GM23338 (cell line): ENCODE data around the gene TRAPPC2B. TPM values are rescaled to one million over a fixed set of nuclear protein-coding genes. Genes with fewer than 3 reads are reported as not detected.

Source experiments
- ATAC-seq: fragments of 200-7000 bp; cut with Tn5 transposase; 3 replicates; pipeline ENCODE4 v1.9.1; 2020
- DNase-seq: peaks from one replicate; pipeline ENCODE4 v3.0.0-alpha.2; 2015; ENCODE audit warnings: low spot score
- H2AFZ ChIP-seq: fragments of 200-600 bp; sonication (generic); 2 replicates; pipeline ENCODE4 v1.8.0; 2016; ENCODE audit warnings: antibody characterized with exemption, mild to moderate bottlenecking, moderate library complexity
- H3F3A ChIP-seq: fragments of 200-600 bp; sonication (generic); replicated peaks from 2 replicates; pipeline ENCODE4 v1.8.0; 2017; ENCODE audit warnings: antibody characterized with exemption, mixed run types, low read depth
- H3K27ac ChIP-seq: fragments of 200-600 bp; sonication (generic); 2 replicates; pipeline ENCODE4 v1.6.1; 2016; ENCODE audit warnings: low read depth
- H3K27me3 ChIP-seq: fragments of 200-600 bp; sonication (generic); 2 replicates; pipeline ENCODE4 v1.8.0; 2016; ENCODE audit warnings: mild to moderate bottlenecking, mixed run types, moderate library complexity; ENCODE audit not compliant: insufficient read depth
- H3K36me3 ChIP-seq: fragments of 200-600 bp; sonication (generic); 2 replicates; pipeline ENCODE4 v1.8.0; 2016; ENCODE audit warnings: mild to moderate bottlenecking; ENCODE audit not compliant: insufficient read depth
- H3K4me1 ChIP-seq: fragments of 200-600 bp; sonication (generic); 2 replicates; pipeline ENCODE4 v1.8.0; 2016; ENCODE audit warnings: mild to moderate bottlenecking, moderate library complexity; ENCODE audit not compliant: insufficient read depth
- H3K4me2 ChIP-seq: fragments of 200-600 bp; sonication (generic); 2 replicates; pipeline ENCODE4 v1.7.1; 2017; ENCODE audit warnings: mixed run types
- H3K4me3 ChIP-seq: fragments of 200-600 bp; sonication (generic); 2 replicates; pipeline ENCODE4 v1.6.1; 2016; ENCODE audit warnings: mixed run types
- H3K79me2 ChIP-seq: fragments of 200-600 bp; sonication (generic); replicated peaks from 2 replicates; pipeline ENCODE4 v1.8.0; 2017; ENCODE audit warnings: mild to moderate bottlenecking; ENCODE audit not compliant: insufficient read depth
- H3K9me2 ChIP-seq: fragments of 200-600 bp; sonication (generic); 2 replicates; pipeline ENCODE4 v1.8.0; 2017; ENCODE audit not compliant: insufficient read depth
- H4K20me1 ChIP-seq: fragments of 200-600 bp; sonication (generic); replicated peaks from 2 replicates; pipeline ENCODE4 v1.8.0; 2017; ENCODE audit warnings: mild to moderate bottlenecking; ENCODE audit not compliant: insufficient read depth
- H3K27ac Mint-ChIP-seq: 2 replicates; pipeline ENCODE4 v1.8.0; 2020; ENCODE audit warnings: inconsistent platforms, mild to moderate bottlenecking, moderate library complexity, mixed read lengths
- H3K27me3 Mint-ChIP-seq: 3 replicates; pipeline ENCODE4 v1.8.0; 2022; ENCODE audit warnings: low read depth, mild to moderate bottlenecking, moderate library complexity, mixed read lengths, inconsistent platforms; ENCODE audit not compliant: insufficient read depth, poor library complexity
- H3K36me3 Mint-ChIP-seq: 3 replicates; pipeline ENCODE4 v1.8.0; 2021; ENCODE audit warnings: low read depth, mild to moderate bottlenecking, inconsistent platforms, moderate library complexity, mixed read lengths
- H3K4me1 Mint-ChIP-seq: 3 replicates; pipeline ENCODE4 v1.8.0; 2020; ENCODE audit warnings: mild to moderate bottlenecking, inconsistent platforms, mixed read lengths
- H3K4me3 Mint-ChIP-seq: 3 replicates; pipeline ENCODE4 v1.8.0; 2021; ENCODE audit warnings: moderate library complexity, mild to moderate bottlenecking, inconsistent platforms, mixed read lengths
- H3K9me3 Mint-ChIP-seq: 3 replicates; pipeline ENCODE4 v1.8.0; 2020; ENCODE audit warnings: moderate library complexity, mild to moderate bottlenecking, inconsistent platforms, mixed read lengths
- CREB1 ChIP-seq: fragments of 250-450 bp; sonication (Bioruptor Pico); IDR thresholded peaks from 2 replicates; pipeline ENCODE4 v1.5.0; 2020; ENCODE audit warnings: low read depth, mild to moderate bottlenecking, moderate library complexity
- ETS1 ChIP-seq: IDR thresholded peaks from 2 replicates; pipeline ENCODE4 v1.6.1; 2016; ENCODE audit warnings: antibody characterized with exemption
- POLR2AphosphoS5 ChIP-seq: IDR thresholded peaks from 2 replicates; pipeline ENCODE4 v1.6.1; 2016; ENCODE audit warnings: antibody characterized with exemption, low read depth
- ZNF114 ChIP-seq: fragments of 250-450 bp; sonication (Bioruptor Pico); IDR thresholded peaks from 2 replicates; pipeline ENCODE4 v1.5.0; 2020; ENCODE audit warnings: mild to moderate bottlenecking, moderate library complexity
- ZNF331 ChIP-seq: fragments of 250-450 bp; sonication (Bioruptor Pico); IDR thresholded peaks from 2 replicates; pipeline ENCODE4 v1.5.0; 2020; ENCODE audit warnings: low read depth, mild to moderate bottlenecking, moderate library complexity
- ZNF462 ChIP-seq: fragments of 250-450 bp; sonication (Bioruptor Pico); IDR thresholded peaks from 2 replicates; pipeline ENCODE4 v1.5.0; 2020; ENCODE audit warnings: mild to moderate bottlenecking, moderate library complexity
- polyA plus RNA-seq: library from polyadenylated mRNA; unstranded; fragments of >200 nt; fragmentation: Nextera tagmentation; extraction: Ambion mirVana; gene quantifications from 2 replicates; pipeline ENCODE4 v1.2.1, GENCODE V29; 2016
- total RNA-seq: library from RNA; depleted of rRNA; stranded (reverse); fragments of >200 nt; shearing (Covaris generic); gene quantifications from 2 replicates; pipeline ENCODE4 v1.2.3, GENCODE V29; 2014
- TF ChIP-seq, protein P1 (sequence below): IDR thresholded peaks from one replicate; pipeline ENCODE4 v1.6.1; 2018; ENCODE audit warnings: antibody characterized with exemption; ENCODE audit not compliant: unreplicated experiment

The TRAPPC2B gene
- total and polyA plus RNA-seq, 2 experiments from 2014 or later: 17.1 to 55.2 TPM

DNA sequence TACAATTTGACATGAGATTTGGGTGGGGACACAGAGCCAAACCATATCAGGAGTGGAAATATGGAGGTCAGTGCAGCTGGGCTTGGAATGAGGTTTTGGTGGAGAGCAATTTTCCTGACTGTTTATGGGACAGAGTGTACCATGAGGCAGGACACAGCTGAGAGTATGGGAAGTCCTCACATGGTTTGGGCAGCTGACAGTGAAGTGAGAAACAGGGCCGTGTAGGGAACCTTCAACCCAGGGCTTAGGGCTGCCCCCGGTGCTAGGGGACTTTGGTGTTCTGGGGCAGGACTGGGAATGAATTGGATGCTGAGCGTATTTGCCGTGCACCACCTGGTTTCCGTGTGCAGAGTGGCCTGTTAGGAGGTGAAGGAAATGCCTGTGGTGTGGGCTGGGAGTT is 32.4 kb downstream of the TRAPPC2B start:
- peaks cover 25% of the 10 kb centered on the region for H3K79me2 ChIP-seq
- Mint-ChIP-seq H3K4me1 (peaks cover 4% of the 10 kb centered on the region), H3K9me3 (peaks cover 8% of the 10 kb centered on the region; the same call in 2 of the 3 replicates), H3K4me3 (no peak overlapping the region; the same call in 2 of the 3 replicates), H3K27me3 (no peaks in the 10 kb centered on the region), H3K36me3 (peaks cover 37% of the 10 kb centered on the region), H3K27ac (no peak overlapping the region)
- no peaks in the 10 kb centered on the region; the same call in 1 of the 2 replicates for H4K20me1 ChIP-seq
- ATAC-seq (no peak), DNase-seq (no peak)
- no peak overlapping the region for H3K4me2 ChIP-seq
- no peak overlapping the region for H2AFZ ChIP-seq
- H3K4me1 ChIP-seq: 0 out of 2 replicates have a peak, but pooled peaks cover under 1% of the 10 kb centered on the region
- peaks cover 8% of the 10 kb centered on the region; the same call in 1 of the 2 replicates for H3K36me3 ChIP-seq
- H3K27ac ChIP-seq: no peak overlapping the region
- no peaks in the 10 kb centered on the region for H3F3A ChIP-seq
- TF ChIP-seq POLR2AphosphoS5: no peak
- no peak for TF ChIP-seq ZNF331 (CRISPR knock-in tag)
- TF ChIP-seq, protein P1, sequence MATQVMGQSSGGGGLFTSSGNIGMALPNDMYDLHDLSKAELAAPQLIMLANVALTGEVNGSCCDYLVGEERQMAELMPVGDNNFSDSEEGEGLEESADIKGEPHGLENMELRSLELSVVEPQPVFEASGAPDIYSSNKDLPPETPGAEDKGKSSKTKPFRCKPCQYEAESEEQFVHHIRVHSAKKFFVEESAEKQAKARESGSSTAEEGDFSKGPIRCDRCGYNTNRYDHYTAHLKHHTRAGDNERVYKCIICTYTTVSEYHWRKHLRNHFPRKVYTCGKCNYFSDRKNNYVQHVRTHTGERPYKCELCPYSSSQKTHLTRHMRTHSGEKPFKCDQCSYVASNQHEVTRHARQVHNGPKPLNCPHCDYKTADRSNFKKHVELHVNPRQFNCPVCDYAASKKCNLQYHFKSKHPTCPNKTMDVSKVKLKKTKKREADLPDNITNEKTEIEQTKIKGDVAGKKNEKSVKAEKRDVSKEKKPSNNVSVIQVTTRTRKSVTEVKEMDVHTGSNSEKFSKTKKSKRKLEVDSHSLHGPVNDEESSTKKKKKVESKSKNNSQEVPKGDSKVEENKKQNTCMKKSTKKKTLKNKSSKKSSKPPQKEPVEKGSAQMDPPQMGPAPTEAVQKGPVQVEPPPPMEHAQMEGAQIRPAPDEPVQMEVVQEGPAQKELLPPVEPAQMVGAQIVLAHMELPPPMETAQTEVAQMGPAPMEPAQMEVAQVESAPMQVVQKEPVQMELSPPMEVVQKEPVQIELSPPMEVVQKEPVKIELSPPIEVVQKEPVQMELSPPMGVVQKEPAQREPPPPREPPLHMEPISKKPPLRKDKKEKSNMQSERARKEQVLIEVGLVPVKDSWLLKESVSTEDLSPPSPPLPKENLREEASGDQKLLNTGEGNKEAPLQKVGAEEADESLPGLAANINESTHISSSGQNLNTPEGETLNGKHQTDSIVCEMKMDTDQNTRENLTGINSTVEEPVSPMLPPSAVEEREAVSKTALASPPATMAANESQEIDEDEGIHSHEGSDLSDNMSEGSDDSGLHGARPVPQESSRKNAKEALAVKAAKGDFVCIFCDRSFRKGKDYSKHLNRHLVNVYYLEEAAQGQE: no peak
- no peak for TF ChIP-seq ETS1
- no peak for TF ChIP-seq ZNF462 (CRISPR knock-in tag)
- no peak for TF ChIP-seq ZNF114 (CRISPR knock-in tag)
- no peak for TF ChIP-seq CREB1 (CRISPR knock-in tag)
- H3K9me2 ChIP-seq: no peaks in the 10 kb centered on the region
- H3K27me3 ChIP-seq: no peaks in the 10 kb centered on the region
- no peak overlapping the region for H3K4me3 ChIP-seq
